Panc1 (cell line): ENCODE measurements around the gene MTM1. TPM values are rescaled to one million over a fixed set of nuclear protein-coding genes. Genes with fewer than 3 reads are reported as not detected.

Experiments
- ATAC-seq: fragments of 200-7000 bp; cut with Tn5 transposase; 2 replicates; pipeline ENCODE4 v1.9.1; 2020; ENCODE audit warnings: mild to moderate bottlenecking, moderate library complexity
- BruUV-seq: library from RNA; stranded (reverse); fragments of 400-500 nt; replicated peaks from 2 replicates; lab custom pipeline; 2021; lab: Mats Ljungman, UMichigan
- CTCF ChIA-PET: fragments of 300-600 bp; sonication (Branson Sonifier 250); formaldehyde crosslinking; loops from one replicate; lab custom pipeline; 2022; ENCODE audit warnings: antibody characterized with exemption; lab: Charles Lee
- POLR2A ChIA-PET: fragments of 300-600 bp; sonication (Branson Sonifier 250); formaldehyde crosslinking; loops from one replicate; lab custom pipeline; 2022; ENCODE audit warnings: antibody characterized with exemption; lab: Charles Lee
- DNase-seq: peaks from one replicate; pipeline ENCODE4 v3.0.0-alpha.2; 2010; ENCODE audit warnings: low read depth, low spot score
- H3K27ac ChIP-seq: 2 replicates; pipeline ENCODE4 v1.5.1; 2011; ENCODE audit warnings: mild to moderate bottlenecking, low read length, inconsistent platforms
- H3K27me3 ChIP-seq: fragments of 200-500 bp; sonication (Bioruptor generic); 2 replicates; pipeline ENCODE4 v1.6.0; 2014; ENCODE audit warnings: low read length, inconsistent platforms; ENCODE audit not compliant: control insufficient read depth, insufficient read depth
- H3K36me3 ChIP-seq: fragments of 200-500 bp; sonication (Bioruptor generic); 2 replicates; pipeline ENCODE4 v1.5.1; 2014; ENCODE audit warnings: inconsistent platforms, mild to moderate bottlenecking, low read length, moderate library complexity; ENCODE audit not compliant: control insufficient read depth, insufficient read depth
- H3K4me1 ChIP-seq: 2 replicates; pipeline ENCODE4 v1.5.1; 2011; ENCODE audit warnings: inconsistent platforms, mild to moderate bottlenecking, low read length, moderate library complexity; ENCODE audit not compliant: control insufficient read depth, insufficient read depth
- H3K4me3 ChIP-seq, 2 experiments: 2 replicates each; pipeline ENCODE4 v1.5.1; 2011 to 2012; ENCODE audit warnings: low read depth in 2 of 2, low read length in 2 of 2, mild to moderate bottlenecking in 2 of 2, inconsistent platforms in 1 of 2, moderate library complexity in 1 of 2
- H3K9me3 ChIP-seq: fragments of 200-500 bp; sonication (Bioruptor generic); 2 replicates; pipeline ENCODE4 v1.5.1; 2014; ENCODE audit warnings: low read depth, mild to moderate bottlenecking, inconsistent platforms, low read length, moderate library complexity; ENCODE audit not compliant: control insufficient read depth, insufficient read depth
- POLR2AphosphoS5 ChIP-seq: IDR thresholded peaks from 2 replicates; pipeline ENCODE4 v1.6.1; 2012; ENCODE audit warnings: mild to moderate bottlenecking, low read depth, low read length, moderate library complexity
- REST ChIP-seq, 2 experiments: IDR thresholded peaks; 2 replicates each; pipeline ENCODE4 v1.6.1; 2011 to 2012; ENCODE audit warnings: low read depth in 2 of 2, control low read depth in 1 of 2, low read length in 1 of 2, mild to moderate bottlenecking in 1 of 2, moderate library complexity in 1 of 2; ENCODE audit not compliant: insufficient read depth in 1 of 2
- SIN3A ChIP-seq: IDR thresholded peaks from 2 replicates; pipeline ENCODE4 v1.6.1; 2012; ENCODE audit warnings: low read depth, mild to moderate bottlenecking, low read length, moderate library complexity, borderline replicate concordance; ENCODE audit not compliant: insufficient read depth
- TCF7L2 ChIP-seq: IDR thresholded peaks from 2 replicates; pipeline ENCODE4 v1.6.1; 2011; ENCODE audit warnings: mild to moderate bottlenecking, low read depth, low read length, inconsistent platforms
- in situ Hi-C: cut with HindIII; loops from 2 replicates; pipeline ENCODE4 v1.10.0; 2016; ENCODE audit warnings: low sequenced_read_pairs, low pct_unique_long_range_greater_than_20kb
- intact Hi-C: fragments of 100-400 bp; cut with micrococcal nuclease; formaldehyde crosslinking; loops from one replicate; pipeline ENCODE4 v1.10.0; 2022; ENCODE audit not compliant: unreplicated experiment
- total RNA-seq: library from RNA; stranded (reverse); gene quantifications from one replicate; pipeline ENCODE4 v1.2.1, GENCODE V29; 2021; ENCODE audit not compliant: unreplicated experiment
- TF ChIP-seq, protein P1 (sequence below): fragments of 450-650 bp; IDR thresholded peaks from 2 replicates; pipeline ENCODE4 v1.5.1; 2017; ENCODE audit warnings: mild to moderate bottlenecking

The MTM1 gene
- total RNA-seq, 1 experiment from 2014 or later: 24.0 TPM

DNA sequence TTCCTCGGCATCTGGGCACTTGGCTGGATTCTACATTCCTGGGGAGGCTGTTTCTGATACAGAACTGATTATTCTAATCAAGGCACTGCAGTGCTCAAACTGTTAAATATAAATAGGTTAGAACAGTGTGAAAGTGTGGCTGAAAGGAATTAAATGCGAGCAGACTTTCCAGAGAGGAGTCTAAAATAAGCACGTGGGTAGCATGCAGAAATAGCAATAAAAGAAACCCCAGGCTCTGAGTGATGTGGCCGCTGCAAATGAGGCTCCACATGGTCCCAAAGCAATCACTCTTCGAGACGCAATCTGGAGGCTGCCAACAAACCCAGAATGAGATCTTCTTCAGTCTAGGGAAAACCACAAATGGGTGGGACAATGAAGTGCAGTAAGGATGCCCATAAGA, 30.6 kb upstream of the MTM1 start:
- H3K4me3 ChIP-seq: no peak overlapping the region
- no peaks in the 10 kb centered on the region for H3K9me3 ChIP-seq
- no peak overlapping the region for H3K27ac ChIP-seq
- intact Hi-C loops: no loop called here
- POLR2A ChIA-PET: no interaction called here
- in situ Hi-C loops: no loop called here
- TF ChIP-seq REST (IDR thresholded peaks at IDR 0.05; ENCODE audit: insufficient read depth in 1 of 2, low read depth in 2 of 2, low read length in 1 of 2): no peak
- TF ChIP-seq, protein P1, sequence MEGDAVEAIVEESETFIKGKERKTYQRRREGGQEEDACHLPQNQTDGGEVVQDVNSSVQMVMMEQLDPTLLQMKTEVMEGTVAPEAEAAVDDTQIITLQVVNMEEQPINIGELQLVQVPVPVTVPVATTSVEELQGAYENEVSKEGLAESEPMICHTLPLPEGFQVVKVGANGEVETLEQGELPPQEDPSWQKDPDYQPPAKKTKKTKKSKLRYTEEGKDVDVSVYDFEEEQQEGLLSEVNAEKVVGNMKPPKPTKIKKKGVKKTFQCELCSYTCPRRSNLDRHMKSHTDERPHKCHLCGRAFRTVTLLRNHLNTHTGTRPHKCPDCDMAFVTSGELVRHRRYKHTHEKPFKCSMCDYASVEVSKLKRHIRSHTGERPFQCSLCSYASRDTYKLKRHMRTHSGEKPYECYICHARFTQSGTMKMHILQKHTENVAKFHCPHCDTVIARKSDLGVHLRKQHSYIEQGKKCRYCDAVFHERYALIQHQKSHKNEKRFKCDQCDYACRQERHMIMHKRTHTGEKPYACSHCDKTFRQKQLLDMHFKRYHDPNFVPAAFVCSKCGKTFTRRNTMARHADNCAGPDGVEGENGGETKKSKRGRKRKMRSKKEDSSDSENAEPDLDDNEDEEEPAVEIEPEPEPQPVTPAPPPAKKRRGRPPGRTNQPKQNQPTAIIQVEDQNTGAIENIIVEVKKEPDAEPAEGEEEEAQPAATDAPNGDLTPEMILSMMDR: no peak
- TF ChIP-seq SIN3A: no peak
- no peaks in the 10 kb centered on the region for H3K27me3 ChIP-seq
- CTCF ChIA-PET: no interaction called here
- no TSS peak for BruUV-seq
- no peaks in the 10 kb centered on the region for H3K4me1 ChIP-seq
- ATAC-seq (no peak), DNase-seq (no peak)
- H3K36me3 ChIP-seq: no peaks in the 10 kb centered on the region

DNA sequence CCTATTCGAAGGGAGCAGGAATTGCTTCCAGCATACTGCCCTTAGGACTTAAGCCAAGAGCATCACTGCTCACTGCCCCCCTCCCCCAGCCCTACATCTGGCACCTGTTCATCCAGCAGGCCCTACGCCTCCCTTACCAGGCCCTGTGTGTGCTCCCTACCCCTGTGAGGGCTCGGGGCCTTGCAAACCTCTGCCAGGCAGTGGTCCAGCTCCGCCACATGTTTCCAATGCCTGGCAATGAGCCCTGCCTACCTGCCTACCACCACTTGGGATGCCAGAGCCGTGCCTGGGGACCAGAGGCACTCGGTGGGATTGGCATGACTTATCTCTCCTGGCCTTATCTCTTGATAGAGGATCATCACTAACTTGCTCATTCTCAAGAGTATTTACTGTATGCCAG, 27.5 kb upstream of the MTM1 start:
- DNase-seq: no peak
- Histone ChIP-seq H3K4me3 (no peak overlapping the region), H3K4me1 (no peaks in the 10 kb centered on the region), H3K9me3 (no peaks in the 10 kb centered on the region), H3K36me3 (no peaks in the 10 kb centered on the region), H3K27me3 (no peaks in the 10 kb centered on the region), H3K27ac (no peak overlapping the region)
- intact Hi-C loops: no loop called here
- CTCF ChIA-PET: no interaction called here
- in situ Hi-C loops: no loop called here
- BruUV-seq: no TSS peak
- POLR2A ChIA-PET: no interaction called here
- no peak for ATAC-seq
- TF ChIP-seq SIN3A (no peak), TCF7L2 (no peak), POLR2AphosphoS5 (no peak), REST (IDR thresholded peaks at IDR 0.05; ENCODE audit: insufficient read depth in 1 of 2, low read depth in 2 of 2, low read length in 1 of 2) (no peak)
- TF ChIP-seq, protein P1: no peak
